NB4 (cell line): ENCODE measurements around the gene TM9SF1.

ENCODE experiments used
- DNase-seq: peaks from one replicate; pipeline ENCODE4 v3.0.0; 2010; ENCODE audit warnings: low read depth
- H3K4me3 ChIP-seq: one replicate; pipeline ENCODE4 v1.5.1; 2011; ENCODE audit warnings: mild to moderate bottlenecking, low read depth, low read length, moderate library complexity
- CTCF ChIP-seq: IDR thresholded peaks from one replicate; pipeline ENCODE4 v1.5.1; 2012; ENCODE audit warnings: low read depth, low read length
- MAX ChIP-seq: IDR thresholded peaks from 2 replicates; pipeline ENCODE4 v1.6.1; 2011; ENCODE audit warnings: low read depth, low read length
- MYC ChIP-seq: IDR thresholded peaks from 2 replicates; pipeline ENCODE4 v1.6.1; 2011; ENCODE audit warnings: low read depth, low read length
- POLR2A ChIP-seq: IDR thresholded peaks from 2 replicates; pipeline ENCODE4 v1.6.1; 2011; ENCODE audit warnings: mild to moderate bottlenecking; ENCODE audit not compliant: insufficient read length; ENCODE audit errors: extremely low read depth

TM9SF1 gene

GRCh38 chr14:24147761-24148428, 47.3 kb downstream of the TM9SF1 start:
- peak; percentile 18 for DNase-seq
- TF ChIP-seq POLR2A (no peak), MAX (no peak), MYC (no peak), CTCF (no peak)

GRCh38 chr14:24146978-24147760, 48.1 kb downstream of the TM9SF1 start, which contains the start of gene RNF31:
RNF31 (plus strand) TSS chr14:24147498; CDS start chr14:24147699, 201 bp downstream.
- TF ChIP-seq POLR2A: peak; percentile 34
- TF ChIP-seq MYC: no peak
- peak; percentile 99 for DNase-seq
- H3K4me3 ChIP-seq: peak within 1 kb of the TSS; percentile 99

More at GRCh38 chr14:24147761-24148428, 47.3 kb downstream of the TM9SF1 start:
- H3K4me3 ChIP-seq: peak overlapping the region; percentile 78

- peak within 1 kb of the TSS; percentile 99 for H3K4me3 ChIP-seq
- DNase-seq: peak; percentile 99
- TF ChIP-seq CTCF (no peak), MYC (no peak; the same call in 1 of the 2 replicates), POLR2A (peak; percentile 54), MAX (peak; percentile 64)
Observed at GRCh38 chr14:24146453-24146977, 48.7 kb downstream of the TM9SF1 start, which contains the start of gene PSME2. PSME2 (minus strand) TSS chr14:24146610; CDS start chr14:24146581, 29 bp downstream.

GRCh38 chr14:24145690-24146452, 49.4 kb downstream of the TM9SF1 start:
- DNase-seq: peak; percentile 33
- H3K4me3 ChIP-seq: peak overlapping the region; percentile 99

GRCh38 chr14:24145219-24145618, 50.0 kb downstream of the TM9SF1 start:
- DNase-seq: no peak
- no peak for TF ChIP-seq POLR2A
- TF ChIP-seq MYC: no peak
- TF ChIP-seq CTCF: no peak
- TF ChIP-seq MAX: no peak
- peak overlapping the region; percentile 99 for H3K4me3 ChIP-seq

More at GRCh38 chr14:24145690-24146452, 49.4 kb downstream of the TM9SF1 start:
- TF ChIP-seq MAX (no peak), POLR2A (no peak), MYC (no peak), CTCF (no peak)
